ENCODE results near the gene RXFP4.

DNA sequence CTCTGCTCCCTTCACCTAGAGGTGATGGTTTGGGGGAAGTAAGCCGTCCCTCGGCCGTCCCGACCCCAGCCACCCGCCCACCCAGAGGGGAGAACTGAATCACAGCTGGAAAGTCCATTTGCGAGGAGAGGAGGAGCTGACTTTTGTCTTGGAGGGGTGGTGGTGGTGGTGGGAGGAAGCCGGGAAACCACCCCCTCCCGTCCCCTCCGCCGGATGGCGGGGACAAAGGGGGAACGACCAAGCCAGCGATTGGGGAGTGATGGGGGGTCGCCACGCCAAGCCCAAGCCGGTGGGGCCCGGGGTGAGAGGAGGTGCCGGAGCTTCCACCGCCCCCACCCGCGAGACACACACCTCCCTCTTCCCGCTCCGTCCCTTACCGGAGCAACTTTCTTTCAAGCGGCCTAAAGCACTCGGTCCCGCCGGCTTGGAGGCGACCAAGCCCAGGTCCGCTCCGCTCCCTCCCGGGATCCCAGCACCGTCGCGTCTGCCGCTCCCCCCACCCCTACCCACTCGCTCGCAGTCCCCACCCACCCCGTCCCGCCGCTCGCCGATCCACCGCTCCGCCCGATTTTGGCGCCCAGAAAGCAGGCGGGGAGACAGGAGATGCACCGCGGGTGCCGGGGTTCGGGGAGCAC lies 36.4 kb downstream of the RXFP4 start:
- TF ChIP-seq, protein P1, sequence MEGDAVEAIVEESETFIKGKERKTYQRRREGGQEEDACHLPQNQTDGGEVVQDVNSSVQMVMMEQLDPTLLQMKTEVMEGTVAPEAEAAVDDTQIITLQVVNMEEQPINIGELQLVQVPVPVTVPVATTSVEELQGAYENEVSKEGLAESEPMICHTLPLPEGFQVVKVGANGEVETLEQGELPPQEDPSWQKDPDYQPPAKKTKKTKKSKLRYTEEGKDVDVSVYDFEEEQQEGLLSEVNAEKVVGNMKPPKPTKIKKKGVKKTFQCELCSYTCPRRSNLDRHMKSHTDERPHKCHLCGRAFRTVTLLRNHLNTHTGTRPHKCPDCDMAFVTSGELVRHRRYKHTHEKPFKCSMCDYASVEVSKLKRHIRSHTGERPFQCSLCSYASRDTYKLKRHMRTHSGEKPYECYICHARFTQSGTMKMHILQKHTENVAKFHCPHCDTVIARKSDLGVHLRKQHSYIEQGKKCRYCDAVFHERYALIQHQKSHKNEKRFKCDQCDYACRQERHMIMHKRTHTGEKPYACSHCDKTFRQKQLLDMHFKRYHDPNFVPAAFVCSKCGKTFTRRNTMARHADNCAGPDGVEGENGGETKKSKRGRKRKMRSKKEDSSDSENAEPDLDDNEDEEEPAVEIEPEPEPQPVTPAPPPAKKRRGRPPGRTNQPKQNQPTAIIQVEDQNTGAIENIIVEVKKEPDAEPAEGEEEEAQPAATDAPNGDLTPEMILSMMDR (IDR thresholded peaks at IDR 0.05), result no peak
- no peak for TF ChIP-seq POLR2A (IDR thresholded peaks at IDR 0.05)
- TF ChIP-seq EP300 (IDR thresholded peaks at IDR 0.05), result no peak
